Thymus (tissue), 11 donors: ENCODE results near the gene UBASH3B. TPM values are rescaled to one million over a fixed set of nuclear protein-coding genes. Genes with fewer than 3 reads are reported as not detected.
A peak's percentile ranks its signal among the peaks of the same experiment; 100 is the strongest.

Experiments used
- DNase-seq, 9 donors: peaks; one replicate each; pipeline ENCODE4 v3.0.0-alpha.2; 2013; ENCODE audit warnings: low spot score in 9 of 9, low read depth in 6 of 9, missing footprints in 1 of 9
- H3K27ac ChIP-seq, 2 donors: one replicate each; pipeline ENCODE4 v1.5.1; 2013; ENCODE audit warnings: control low read depth in 1 of 2, low read depth in 1 of 2, low read length in 1 of 2, mild to moderate bottlenecking in 1 of 2, moderate library complexity in 1 of 2
- H3K27me3 ChIP-seq, 2 donors: one replicate each; pipeline ENCODE4 v1.5.1; 2013; ENCODE audit warnings: low read length in 1 of 2; ENCODE audit not compliant: control insufficient read depth in 2 of 2, insufficient read depth in 1 of 2
- H3K36me3 ChIP-seq, 2 donors: one replicate each; pipeline ENCODE4 v1.5.1; 2013; ENCODE audit warnings: low read length in 1 of 2, mild to moderate bottlenecking in 1 of 2, moderate library complexity in 1 of 2; ENCODE audit not compliant: control insufficient read depth in 2 of 2, insufficient read depth in 2 of 2
- H3K4me1 ChIP-seq, 2 donors: one replicate each; pipeline ENCODE4 v1.5.1; 2013; ENCODE audit warnings: low read length in 2 of 2; ENCODE audit not compliant: control insufficient read depth in 2 of 2, insufficient read depth in 2 of 2
- H3K4me3 ChIP-seq, 2 donors: one replicate each; pipeline ENCODE4 v1.5.1; 2013; ENCODE audit warnings: low read length in 2 of 2, control low read depth in 1 of 2, mild to moderate bottlenecking in 1 of 2
- H3K9me3 ChIP-seq, 2 donors: one replicate each; pipeline ENCODE4 v1.5.1; 2013; ENCODE audit warnings: low read length in 1 of 2, mild to moderate bottlenecking in 1 of 2; ENCODE audit not compliant: control insufficient read depth in 2 of 2, insufficient read depth in 1 of 2
- WGBS: extraction: QIAGEN DNeasy Blood & Tissue Kit; methylation state at CpG from one replicate; pipeline ENCODE4 v1.1.7; 2013; 5-methylcytosine and 5-hydroxymethylcytosine counted together
- polyA plus RNA-seq: library from polyadenylated mRNA; stranded (reverse); fragments of 200-250 nt; gene quantifications from one replicate; pipeline ENCODE4 v1.2.3, GENCODE V29; 2013
- total RNA-seq: library from RNA; stranded (reverse); fragments of 120-200 nt; gene quantifications from one replicate; pipeline ENCODE4 v1.2.4, GENCODE V29; 2013
- donor health status: healthy.

UBASH3B gene
- total and polyA plus RNA-seq, 2 donors, result 11.2 to 14.8 TPM

GRCh38 chr11:122746050-122746478, 90.5 kb downstream of the UBASH3B start:
- WGBS, result 72% methylated on average over 13 of the region's 13 CpGs
- peak in 1 of 9 donors; percentile 72 for DNase-seq
- no peaks in the 10 kb centered on the region for H3K27me3 ChIP-seq

GRCh38 chr11:122746611-122747244, 91.2 kb downstream of the UBASH3B start:
- Histone ChIP-seq H3K36me3 (peaks cover 0 to 5% of the 10 kb centered on the region in 2 donors), H3K27me3 (no peaks in the 10 kb centered on the region), H3K4me1 (peaks cover 72 to 100% of the 10 kb centered on the region in 2 donors), H3K9me3 (peaks cover 0 to 3% of the 10 kb centered on the region in 2 donors), H3K27ac (peak overlapping the region in 1 of 2 donors; percentile 99), H3K4me3 (no peak overlapping the region)
- no peak for DNase-seq
- 92% methylated on average over 8 of the region's 8 CpGs for WGBS

More at GRCh38 chr11:122746050-122746478, 90.5 kb downstream of the UBASH3B start:
- H3K4me3 ChIP-seq, result no peak overlapping the region
- H3K9me3 ChIP-seq, result peaks cover 0 to 3% of the 10 kb centered on the region in 2 donors
- H3K27ac ChIP-seq, result peak overlapping the region; percentile 59 to 99
- H3K36me3 ChIP-seq, result peaks cover 0 to 5% of the 10 kb centered on the region in 2 donors
- H3K4me1 ChIP-seq, result peaks cover 72 to 99% of the 10 kb centered on the region in 2 donors

GRCh38 chr11:122747351-122747781, 91.8 kb downstream of the UBASH3B start:
- no peak for DNase-seq
- 55% methylated on average over 5 of the region's 5 CpGs for WGBS
- Histone ChIP-seq H3K9me3 (peaks cover 0 to 3% of the 10 kb centered on the region in 2 donors), H3K36me3 (peaks cover 0 to 5% of the 10 kb centered on the region in 2 donors), H3K27me3 (no peaks in the 10 kb centered on the region), H3K27ac (peak overlapping the region in 1 of 2 donors; percentile 34), H3K4me1 (peaks cover 71 to 100% of the 10 kb centered on the region in 2 donors), H3K4me3 (no peak overlapping the region)

GRCh38 chr11:122749005-122749687, 93.6 kb downstream of the UBASH3B start:
- peak overlapping the region in 1 of 2 donors; percentile 77 for H3K27ac ChIP-seq
- no peaks in the 10 kb centered on the region for H3K9me3 ChIP-seq
- peak in 5 of 9 donors; percentile 74 to 90 (median 76) for DNase-seq
- 25% methylated on average over 5 of the region's 5 CpGs for WGBS
- H3K4me3 ChIP-seq, result no peak overlapping the region
- H3K27me3 ChIP-seq, result no peaks in the 10 kb centered on the region
- peaks cover 59 to 97% of the 10 kb centered on the region in 2 donors for H3K4me1 ChIP-seq
- peaks cover 0 to 5% of the 10 kb centered on the region in 2 donors for H3K36me3 ChIP-seq

- no peaks in the 10 kb centered on the region for H3K27me3 ChIP-seq
- peaks cover 0 to 5% of the 10 kb centered on the region in 2 donors for H3K36me3 ChIP-seq
- no peak overlapping the region for H3K4me3 ChIP-seq
- peaks cover 57 to 97% of the 10 kb centered on the region in 2 donors for H3K4me1 ChIP-seq
- peak in 3 of 9 donors; percentile 65 to 84 (median 65) for DNase-seq
- no peaks in the 10 kb centered on the region for H3K9me3 ChIP-seq
- 42% methylated on average over 5 of the region's 5 CpGs for WGBS
- peak overlapping the region; percentile 49 to 77 for H3K27ac ChIP-seq
These were observed 94.5 kb downstream of the UBASH3B start for GRCh38 chr11:122750049-122750448.

GRCh38 chr11:122751292-122752070, 96.0 kb downstream of the UBASH3B start:
- Histone ChIP-seq H3K4me1 (peaks cover 55 to 97% of the 10 kb centered on the region in 2 donors), H3K27ac (peak overlapping the region in 1 of 2 donors; percentile 77)
- no peak for DNase-seq

GRCh38 chr11:122754028-122754427, 98.5 kb downstream of the UBASH3B start:
- Histone ChIP-seq H3K4me3 (no peak overlapping the region), H3K4me1 (peaks cover 50 to 95% of the 10 kb centered on the region in 2 donors), H3K9me3 (no peaks in the 10 kb centered on the region), H3K27ac (no peak overlapping the region), H3K27me3 (no peaks in the 10 kb centered on the region), H3K36me3 (peaks cover 0 to 5% of the 10 kb centered on the region in 2 donors)
- 93% methylated on average over 3 of the region's 3 CpGs for WGBS
- DNase-seq, result no peak

More at GRCh38 chr11:122751292-122752070, 96.0 kb downstream of the UBASH3B start:
- 95% methylated on average over 5 of the region's 5 CpGs for WGBS
- Histone ChIP-seq H3K9me3 (no peaks in the 10 kb centered on the region), H3K36me3 (peaks cover 0 to 5% of the 10 kb centered on the region in 2 donors), H3K4me3 (no peak overlapping the region), H3K27me3 (no peaks in the 10 kb centered on the region)

GRCh38 chr11:122754553-122755322, 99.2 kb downstream of the UBASH3B start:
- H3K4me1 ChIP-seq, result peaks cover 47 to 94% of the 10 kb centered on the region in 2 donors
- WGBS, result 85% methylated on average over 16 of the region's 16 CpGs
- H3K27me3 ChIP-seq, result no peaks in the 10 kb centered on the region
- H3K27ac ChIP-seq, result peak overlapping the region in 1 of 2 donors; percentile 35
- H3K4me3 ChIP-seq, result no peak overlapping the region
- DNase-seq, result peak in 3 of 9 donors; percentile 64 to 86 (median 71)
- no peaks in the 10 kb centered on the region for H3K9me3 ChIP-seq
- peaks cover 0 to 2% of the 10 kb centered on the region in 2 donors for H3K36me3 ChIP-seq
